ENCODE results near the gene CDKAL1.

- TF ChIP-seq CTCF (IDR thresholded peaks at IDR 0.05), result peak in 1 of 4 experiments; percentile 17
- TF ChIP-seq POLR2A (IDR thresholded peaks at IDR 0.05), result no peak
- no peak for TF ChIP-seq POLR2AphosphoS5 (IDR thresholded peaks at IDR 0.05)
Measured at GRCh38 chr6:20559924-20560551, 25.8 kb downstream of the CDKAL1 start.

Measured in prostate gland (tissue), 2 donors.